Measurements from ENCODE around the gene ATP2C2.

- TF ChIP-seq, protein P1, sequence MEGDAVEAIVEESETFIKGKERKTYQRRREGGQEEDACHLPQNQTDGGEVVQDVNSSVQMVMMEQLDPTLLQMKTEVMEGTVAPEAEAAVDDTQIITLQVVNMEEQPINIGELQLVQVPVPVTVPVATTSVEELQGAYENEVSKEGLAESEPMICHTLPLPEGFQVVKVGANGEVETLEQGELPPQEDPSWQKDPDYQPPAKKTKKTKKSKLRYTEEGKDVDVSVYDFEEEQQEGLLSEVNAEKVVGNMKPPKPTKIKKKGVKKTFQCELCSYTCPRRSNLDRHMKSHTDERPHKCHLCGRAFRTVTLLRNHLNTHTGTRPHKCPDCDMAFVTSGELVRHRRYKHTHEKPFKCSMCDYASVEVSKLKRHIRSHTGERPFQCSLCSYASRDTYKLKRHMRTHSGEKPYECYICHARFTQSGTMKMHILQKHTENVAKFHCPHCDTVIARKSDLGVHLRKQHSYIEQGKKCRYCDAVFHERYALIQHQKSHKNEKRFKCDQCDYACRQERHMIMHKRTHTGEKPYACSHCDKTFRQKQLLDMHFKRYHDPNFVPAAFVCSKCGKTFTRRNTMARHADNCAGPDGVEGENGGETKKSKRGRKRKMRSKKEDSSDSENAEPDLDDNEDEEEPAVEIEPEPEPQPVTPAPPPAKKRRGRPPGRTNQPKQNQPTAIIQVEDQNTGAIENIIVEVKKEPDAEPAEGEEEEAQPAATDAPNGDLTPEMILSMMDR (optimal IDR thresholded peaks at IDR 0.05 in 1 of 3, IDR thresholded peaks at IDR 0.05 in 1 of 3, conservative IDR thresholded peaks at IDR 0.05 in 1 of 3; ENCODE audit: extremely low read depth in 1 of 3, insufficient read depth in 2 of 3, low read length in 3 of 3), result no peak
- TF ChIP-seq EZH2 (IDR thresholded peaks at IDR 0.05; ENCODE audit: low read length), result no peak
Observed at GRCh38 chr16:84404324-84404723, 36.0 kb downstream of the ATP2C2 start.
